ENCODE data around the gene TMEM248.

TMEM248 gene

DNA sequence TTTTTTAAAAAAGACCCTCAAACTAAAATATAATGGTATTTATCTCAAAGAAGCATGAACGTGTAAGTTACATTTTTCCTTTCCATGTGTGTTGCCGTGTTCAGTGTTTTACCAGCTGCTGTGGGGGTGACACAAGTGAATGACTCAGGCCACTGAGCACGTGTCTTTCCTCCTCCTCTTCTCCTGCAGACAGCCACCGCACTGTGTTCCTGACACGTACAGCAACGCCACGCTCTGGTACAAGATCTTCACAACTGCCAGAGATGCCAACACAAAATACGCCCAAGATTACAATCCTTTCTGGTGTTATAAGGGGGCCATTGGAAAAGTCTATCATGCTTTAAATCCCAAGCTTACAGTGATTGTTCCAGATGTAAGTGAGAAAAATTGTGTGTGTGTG is 29.7 kb downstream of the TMEM248 start (continued):
- TF ChIP-seq ZBTB10 (tag by site-specific recombination; IDR thresholded peaks at IDR 0.05) (no peak), ZNF274 (IDR thresholded peaks at IDR 0.05; ENCODE audit: low read length) (no peak), ZNF274 (tag by site-specific recombination; IDR thresholded peaks at IDR 0.05; ENCODE audit: borderline replicate concordance) (no peak), KLF17 (tag by site-specific recombination; IDR thresholded peaks at IDR 0.05) (no peak), ZNF776 (tag by site-specific recombination; IDR thresholded peaks at IDR 0.05; ENCODE audit: borderline replicate concordance) (no peak), OSR2 (tag by site-specific recombination; IDR thresholded peaks at IDR 0.05) (no peak), ZFP69B (tag by site-specific recombination; IDR thresholded peaks at IDR 0.05) (no peak), TRIM28 (IDR thresholded peaks at IDR 0.05; ENCODE audit: borderline replicate concordance, low read length) (no peak), ZNF426 (tag by site-specific recombination; IDR thresholded peaks at IDR 0.05) (no peak), ZSCAN4 (tag by site-specific recombination; IDR thresholded peaks at IDR 0.05) (no peak), ZNF747 (tag by site-specific recombination; IDR thresholded peaks at IDR 0.05) (no peak)
- TF ChIP-seq, protein P1, sequence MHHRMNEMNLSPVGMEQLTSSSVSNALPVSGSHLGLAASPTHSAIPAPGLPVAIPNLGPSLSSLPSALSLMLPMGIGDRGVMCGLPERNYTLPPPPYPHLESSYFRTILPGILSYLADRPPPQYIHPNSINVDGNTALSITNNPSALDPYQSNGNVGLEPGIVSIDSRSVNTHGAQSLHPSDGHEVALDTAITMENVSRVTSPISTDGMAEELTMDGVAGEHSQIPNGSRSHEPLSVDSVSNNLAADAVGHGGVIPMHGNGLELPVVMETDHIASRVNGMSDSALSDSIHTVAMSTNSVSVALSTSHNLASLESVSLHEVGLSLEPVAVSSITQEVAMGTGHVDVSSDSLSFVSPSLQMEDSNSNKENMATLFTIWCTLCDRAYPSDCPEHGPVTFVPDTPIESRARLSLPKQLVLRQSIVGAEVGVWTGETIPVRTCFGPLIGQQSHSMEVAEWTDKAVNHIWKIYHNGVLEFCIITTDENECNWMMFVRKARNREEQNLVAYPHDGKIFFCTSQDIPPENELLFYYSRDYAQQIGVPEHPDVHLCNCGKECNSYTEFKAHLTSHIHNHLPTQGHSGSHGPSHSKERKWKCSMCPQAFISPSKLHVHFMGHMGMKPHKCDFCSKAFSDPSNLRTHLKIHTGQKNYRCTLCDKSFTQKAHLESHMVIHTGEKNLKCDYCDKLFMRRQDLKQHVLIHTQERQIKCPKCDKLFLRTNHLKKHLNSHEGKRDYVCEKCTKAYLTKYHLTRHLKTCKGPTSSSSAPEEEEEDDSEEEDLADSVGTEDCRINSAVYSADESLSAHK (tag by site-specific recombination; IDR thresholded peaks at IDR 0.05), result no peak

GRCh38 chr7:66952343-66953043 is 31.5 kb downstream of the TMEM248 start:
- H3K27ac ChIP-seq (ENCODE audit: extremely low read depth, low read depth, low read length), result no peak overlapping the region
- H3K9me3 ChIP-seq (ENCODE audit: control insufficient read depth, insufficient read depth, low read depth, low read length), result no peaks in the 10 kb centered on the region
- ChIA-PET POLR2A (interaction anchor here (0.7 kb wide), 1 partner anchor 25 kb away, joined by 3 read pairs; no protein-coding TSS in a partner anchor), CTCF (interaction anchor here (0.6 to 0.8 kb wide), 2 partner anchors 10 to 1112 kb away, joined by 3 read pairs; no protein-coding TSS in a partner anchor)
- peaks cover 64 to 74% of the 10 kb centered on the region in 2 experiments for H3K36me3 ChIP-seq (ENCODE audit: control insufficient read depth in 2 of 2, insufficient read depth in 1 of 2, low read length in 2 of 2)
- no peak overlapping the region for H3K4me3 ChIP-seq (ENCODE audit: low read depth, low read length)
- no peaks in the 10 kb centered on the region for H3K4me1 ChIP-seq (ENCODE audit: control insufficient read depth, insufficient read depth, low read length)
- no peak for TF ChIP-seq ZBTB44 (tag by site-specific recombination; IDR thresholded peaks at IDR 0.05)
- TF ChIP-seq SP2 (tag by site-specific recombination; IDR thresholded peaks at IDR 0.05), result no peak
- no peak for TF ChIP-seq ZBTB1 (tag by site-specific recombination; IDR thresholded peaks at IDR 0.05)
- no peak for TF ChIP-seq ZNF10 (tag by site-specific recombination; IDR thresholded peaks at IDR 0.05)
- no peak for TF ChIP-seq ZNF629 (tag by site-specific recombination; IDR thresholded peaks at IDR 0.05)
- no peak for TF ChIP-seq MYNN (tag by site-specific recombination; IDR thresholded peaks at IDR 0.05; ENCODE audit: borderline replicate concordance)
- TF ChIP-seq WT1 (tag by site-specific recombination; IDR thresholded peaks at IDR 0.05), result no peak
- no peak for TF ChIP-seq ZNF404 (tag by site-specific recombination; IDR thresholded peaks at IDR 0.05)
- no peak for TF ChIP-seq ZNF610 (tag by site-specific recombination; IDR thresholded peaks at IDR 0.05; ENCODE audit: borderline replicate concordance)
- TF ChIP-seq ZNF48 (tag by site-specific recombination; IDR thresholded peaks at IDR 0.05), result no peak
- no peak for TF ChIP-seq ZNF600 (tag by site-specific recombination; IDR thresholded peaks at IDR 0.05)
- no peak for TF ChIP-seq ZNF335 (tag by site-specific recombination; conservative IDR thresholded peaks at IDR 0.05)
- no peak for TF ChIP-seq KLF1 (tag by site-specific recombination; IDR thresholded peaks at IDR 0.05)
